BLaER1 treated with 17β-estradiol and CSF1 and Interleukin-3, amounts not matched to agents 10 nM and 100 nM (cell line): ENCODE data around the gene STK24.
"Not testable (repeated sequence)": the region's sequence is repeated elsewhere in the genome, so short reads cannot be mapped to it uniquely, and the experiment has no call there.

Experiments used
- H3K27ac ChIP-seq, 11 experiments: shearing (Covaris generic); formaldehyde crosslinking; 2 replicates each; pipeline ENCODE4 v1.8.1; 2022
- H3K27me3 ChIP-seq, 11 experiments: shearing (Covaris generic); formaldehyde crosslinking; 2 replicates each; pipeline ENCODE4 v1.8.1; 2022
- H3K36me3 ChIP-seq, 11 experiments: shearing (Covaris generic); formaldehyde crosslinking; 2 replicates each; pipeline ENCODE4 v1.8.1; 2022
- H3K4me1 ChIP-seq, 10 experiments: shearing (Covaris generic); formaldehyde crosslinking; 2 replicates each; pipeline ENCODE4 v1.8.1; 2022
- H3K4me2 ChIP-seq, 11 experiments: shearing (Covaris generic); formaldehyde crosslinking; 2 replicates each; pipeline ENCODE4 v1.8.1; 2022
- H3K4me3 ChIP-seq, 10 experiments: shearing (Covaris generic); formaldehyde crosslinking; 2 replicates each; pipeline ENCODE4 v1.8.1; 2022
- H3K9ac ChIP-seq, 11 experiments: shearing (Covaris generic); formaldehyde crosslinking; 2 replicates each; pipeline ENCODE4 v1.8.1; 2022
- H3K9me3 ChIP-seq, 11 experiments: shearing (Covaris generic); formaldehyde crosslinking; replicated peaks in 1 of 11; 2 replicates each; pipeline ENCODE4 v1.8.1; 2022
- H4K20me1 ChIP-seq, 11 experiments: shearing (Covaris generic); formaldehyde crosslinking; 2 replicates each; pipeline ENCODE4 v1.8.1; 2022
- Cebpa-rat ChIP-seq, 11 experiments: shearing (Covaris generic); IDR thresholded peaks; 2 replicates each; pipeline ENCODE4 v1.8.1; 2022

The STK24 gene

GRCh38 chr13:98576963-98577835 is at the start of gene STK24:
Gene STK24 (minus strand): TSS chr13:98577107. CDS start chr13:98576786, 321 bp downstream.
- peak within 1 kb of the TSS; percentile 98 to 100 (median 98) for H3K4me3 ChIP-seq
- no peaks in the 10 kb centered on the region for H3K9me3 ChIP-seq
- H3K27me3 ChIP-seq, result no peaks in the 10 kb centered on the region
- H3K9ac ChIP-seq, result peak within 1 kb of the TSS; percentile 96 to 99 (median 98)
- H3K36me3 ChIP-seq, result peaks cover 0 to 5% (median 0%) of the 10 kb centered on the region in 11 experiments; a peak in 5 of 22 replicates
- peaks cover 36 to 46% (median 44%) of the 10 kb centered on the region in 11 experiments for H4K20me1 ChIP-seq
- peak within 1 kb of the TSS; percentile 89 to 98 (median 95) for H3K4me2 ChIP-seq
- peaks cover 38 to 59% (median 39%) of the 10 kb centered on the region in 10 experiments for H3K4me1 ChIP-seq
- H3K27ac ChIP-seq, result peak within 1 kb of the TSS; percentile 94 to 99 (median 98)
- TF ChIP-seq Cebpa-rat (IDR thresholded peaks at IDR 0.05), result no peak

DNA sequence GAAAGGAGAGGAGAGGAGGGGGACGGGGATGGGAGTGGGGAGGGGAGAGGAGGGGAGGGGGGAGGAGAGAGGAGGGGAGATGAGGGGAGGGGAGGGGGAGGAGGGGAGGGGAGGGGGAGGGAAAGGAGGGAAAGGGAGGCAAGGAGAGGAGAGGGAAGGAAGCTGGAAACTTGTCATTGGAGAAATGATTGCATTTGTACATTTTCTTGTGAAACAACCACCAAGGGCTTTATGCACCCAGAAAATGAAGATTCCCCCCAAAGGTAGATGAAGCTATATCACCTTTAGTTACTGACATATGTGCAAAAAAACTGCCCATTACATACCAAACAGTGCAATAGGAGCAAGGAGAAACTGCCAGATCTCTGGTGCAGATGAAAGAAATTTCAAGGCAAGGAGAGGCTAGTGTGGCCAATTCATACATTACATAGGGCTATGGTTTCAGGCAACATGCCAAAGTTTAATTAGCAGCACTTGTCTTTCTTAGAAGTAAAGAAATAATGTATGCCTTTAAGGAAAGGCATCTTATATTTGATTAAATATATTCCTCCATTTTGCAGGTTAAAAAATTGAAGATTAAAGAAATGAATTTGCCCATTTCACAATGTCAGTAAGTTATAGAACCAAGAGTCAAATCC is 49.5 kb upstream of the STK24 start:
- Histone ChIP-seq H3K4me1 (peaks cover 20 to 32% (median 27%) of the 10 kb centered on the region in 10 experiments), H3K27me3 (peaks cover 42 to 90% (median 49%) of the 10 kb centered on the region in 11 experiments), H3K27ac (no peak overlapping the region), H4K20me1 (peaks cover 0 to 38% (median 21%) of the 10 kb centered on the region in 11 experiments; a peak in 16 of 22 replicates), H3K9ac (no peak overlapping the region), H3K9me3 (no peaks in the 10 kb centered on the region; a peak in 2 of 22 replicates), H3K4me2 (no peak overlapping the region), H3K4me3 (no peak overlapping the region), H3K36me3 (no peaks in the 10 kb centered on the region)
- no peak for TF ChIP-seq Cebpa-rat (IDR thresholded peaks at IDR 0.05)

DNA sequence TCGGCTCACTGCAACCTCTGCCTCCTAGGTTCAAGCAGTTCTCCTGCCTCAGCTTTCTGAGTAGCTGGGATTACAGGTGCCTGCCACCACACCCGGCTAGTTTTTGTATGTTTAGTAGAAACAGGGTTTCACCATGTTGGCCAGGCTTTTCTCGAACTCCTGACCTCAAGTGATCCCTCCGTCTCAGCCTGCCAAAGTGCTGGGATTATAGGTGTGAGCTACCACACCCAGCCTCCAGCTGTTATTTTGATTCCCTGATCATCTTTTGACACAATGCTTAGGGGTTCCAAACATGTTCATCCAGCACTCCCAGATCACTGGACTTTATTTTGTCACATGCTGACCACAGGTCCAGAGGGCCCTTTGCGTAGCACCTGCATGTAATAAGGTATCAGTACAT is 47.7 kb upstream of the STK24 start:
- H3K9me3 ChIP-seq, H3K27ac ChIP-seq, H3K4me3 ChIP-seq: not testable (repeated sequence)

GRCh38 chr13:98622931-98623331 is 46.0 kb upstream of the STK24 start:
- no peak overlapping the region for H3K27ac ChIP-seq
- H3K9ac ChIP-seq, result no peak overlapping the region
- peak in 1 of 11 experiments; percentile 70; a peak in 2 of 22 replicates for TF ChIP-seq Cebpa-rat (IDR thresholded peaks at IDR 0.05)
- H3K4me2 ChIP-seq, result peak overlapping the region; percentile 58 to 90 (median 80)
- no peaks in the 10 kb centered on the region; a peak in 1 of 22 replicates for H3K9me3 ChIP-seq
- H4K20me1 ChIP-seq, result peaks cover 0 to 38% (median 21%) of the 10 kb centered on the region in 11 experiments; a peak in 16 of 22 replicates
- no peaks in the 10 kb centered on the region for H3K36me3 ChIP-seq
- H3K27me3 ChIP-seq, result peaks cover 63 to 96% (median 80%) of the 10 kb centered on the region in 11 experiments
- H3K4me3 ChIP-seq, result peak overlapping the region in 2 of 10 experiments; percentile 39 to 46; a peak in 4 of 20 replicates
- peaks cover 20 to 35% (median 28%) of the 10 kb centered on the region in 10 experiments for H3K4me1 ChIP-seq

More for the DNA sequence above, 47.7 kb upstream of the STK24 start:
- not testable (repeated sequence) for H3K36me3 ChIP-seq, H3K9ac ChIP-seq
- Histone ChIP-seq H3K27me3 (peaks cover 54 to 96% (median 66%) of the 10 kb centered on the region in 11 experiments), H3K4me1 (peaks cover 20 to 35% (median 28%) of the 10 kb centered on the region in 10 experiments), H4K20me1 (peaks cover 0 to 38% (median 21%) of the 10 kb centered on the region in 11 experiments; a peak in 16 of 22 replicates), H3K4me2 (0 out of 22 replicates have a peak overlapping the region, but pooled peaks of 1 of the 11 experiments have one; percentile 22)

- Histone ChIP-seq H3K36me3 (no peaks in the 10 kb centered on the region), H3K9ac (no peak overlapping the region), H3K9me3 (no peaks in the 10 kb centered on the region), H3K27ac (no peak overlapping the region), H3K4me2 (no peak overlapping the region), H3K4me1 (peaks cover 20 to 35% (median 28%) of the 10 kb centered on the region in 10 experiments), H3K4me3 (no peak overlapping the region), H4K20me1 (peaks cover 0 to 36% (median 21%) of the 10 kb centered on the region in 11 experiments; a peak in 15 of 22 replicates), H3K27me3 (peaks cover 39 to 77% (median 58%) of the 10 kb centered on the region in 11 experiments)
- no peak for TF ChIP-seq Cebpa-rat (IDR thresholded peaks at IDR 0.05)
These were observed 42.6 kb upstream of the STK24 start for GRCh38 chr13:98619556-98619955.

DNA sequence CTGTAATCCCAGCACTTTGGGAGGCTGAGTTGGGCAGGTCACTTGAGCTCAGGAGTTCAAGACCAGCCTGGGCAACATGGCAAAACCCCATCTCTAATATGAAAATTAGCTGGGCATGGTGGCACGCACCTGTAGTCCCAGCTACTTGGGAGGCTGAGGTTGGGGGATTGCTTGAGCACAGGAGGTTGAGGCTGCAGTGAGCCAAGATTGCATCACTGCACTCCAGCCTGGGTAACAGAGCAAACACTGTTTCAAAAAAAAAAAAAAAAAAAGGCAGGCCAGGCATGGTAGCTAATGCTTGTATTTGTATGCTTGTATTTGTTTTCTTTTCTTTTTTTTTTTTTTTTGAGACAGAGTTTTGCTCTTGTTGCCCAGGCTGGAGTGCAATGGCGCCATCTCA is 38.7 kb upstream of the STK24 start:
- peaks cover 9 to 58% (median 33%) of the 10 kb centered on the region in 11 experiments; a peak in 20 of 22 replicates for H3K27me3 ChIP-seq
- H3K36me3 ChIP-seq, H3K9me3 ChIP-seq, H3K4me3 ChIP-seq, H3K27ac ChIP-seq, H3K4me1 ChIP-seq, H3K4me2 ChIP-seq, H4K20me1 ChIP-seq, H3K9ac ChIP-seq: not testable (repeated sequence)

GRCh38 chr13:98613591-98613990 is 36.7 kb upstream of the STK24 start:
- H3K36me3 ChIP-seq, result no peaks in the 10 kb centered on the region
- no peak overlapping the region for H3K9ac ChIP-seq
- H3K4me2 ChIP-seq, result no peak overlapping the region
- no peaks in the 10 kb centered on the region for H3K9me3 ChIP-seq
- no peak for TF ChIP-seq Cebpa-rat (IDR thresholded peaks at IDR 0.05)
- no peak overlapping the region for H3K4me3 ChIP-seq
- no peaks in the 10 kb centered on the region for H3K4me1 ChIP-seq
- H4K20me1 ChIP-seq, result peaks cover 0 to 4% (median 0%) of the 10 kb centered on the region in 11 experiments; a peak in 2 of 22 replicates
- H3K27me3 ChIP-seq, result peaks cover under 1 to 38% (median 13%) of the 10 kb centered on the region in 11 experiments; a peak in 18 of 22 replicates
- no peak overlapping the region for H3K27ac ChIP-seq

DNA sequence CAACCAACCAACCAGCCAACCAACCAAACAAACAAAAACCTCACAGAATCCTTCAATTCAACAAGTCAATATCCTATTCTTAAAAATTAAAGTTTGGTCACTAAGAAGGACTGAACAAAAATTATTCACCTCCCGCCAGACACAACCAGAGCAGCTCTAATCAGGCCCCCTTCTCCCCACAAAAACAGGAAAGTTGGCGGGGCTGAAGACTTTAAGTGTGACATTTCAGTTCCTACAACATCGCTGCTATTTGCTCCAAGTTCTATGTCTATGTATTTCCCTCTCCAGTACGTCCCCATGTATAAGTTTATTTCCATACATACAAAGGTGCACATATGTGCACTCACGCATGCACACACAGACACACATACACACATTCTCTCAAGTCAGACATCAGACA is 32.8 kb upstream of the STK24 start:
- Histone ChIP-seq H4K20me1 (no peaks in the 10 kb centered on the region; a peak in 1 of 22 replicates), H3K27me3 (peaks cover 0 to 18% (median 0%) of the 10 kb centered on the region in 11 experiments; a peak in 3 of 22 replicates), H3K4me1 (no peaks in the 10 kb centered on the region; a peak in 1 of 20 replicates), H3K9ac (no peak overlapping the region), H3K4me3 (no peak overlapping the region), H3K36me3 (no peaks in the 10 kb centered on the region), H3K27ac (no peak overlapping the region), H3K9me3 (no peaks in the 10 kb centered on the region), H3K4me2 (no peak overlapping the region)
- TF ChIP-seq Cebpa-rat (IDR thresholded peaks at IDR 0.05), result no peak

- no peak overlapping the region for H3K4me3 ChIP-seq
- H3K27me3 ChIP-seq, result no peaks in the 10 kb centered on the region
- no peak overlapping the region for H3K27ac ChIP-seq
- H3K36me3 ChIP-seq, result no peaks in the 10 kb centered on the region
- no peaks in the 10 kb centered on the region for H3K9me3 ChIP-seq
- no peak overlapping the region for H3K4me2 ChIP-seq
- TF ChIP-seq Cebpa-rat (IDR thresholded peaks at IDR 0.05), result no peak
- no peaks in the 10 kb centered on the region; a peak in 1 of 20 replicates for H3K4me1 ChIP-seq
- no peak overlapping the region for H3K9ac ChIP-seq
- no peaks in the 10 kb centered on the region for H4K20me1 ChIP-seq
These were observed 29.4 kb upstream of the STK24 start for GRCh38 chr13:98606296-98606695.
